ENCODE measurements around the gene TEKT3.

DNA sequence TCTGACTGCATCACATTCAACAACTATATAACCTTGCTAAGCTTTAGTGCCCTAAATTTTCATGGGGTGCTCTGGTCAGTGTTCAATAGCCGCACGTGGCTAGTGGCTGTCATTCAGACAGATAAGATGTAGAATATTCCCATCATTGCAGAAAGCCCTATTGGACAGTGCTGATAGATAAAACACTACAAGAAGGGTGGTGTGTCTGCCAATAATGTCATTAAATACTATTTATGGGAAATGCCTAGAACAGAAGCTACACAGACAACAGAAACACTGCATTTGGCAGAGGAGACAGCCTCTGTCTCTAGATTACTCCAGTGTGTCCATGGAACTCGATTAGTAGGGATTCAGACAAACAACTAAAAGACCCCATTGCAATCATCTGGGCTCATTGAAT, 47.8 kb downstream of the TEKT3 start:
- TF ChIP-seq, protein P1, sequence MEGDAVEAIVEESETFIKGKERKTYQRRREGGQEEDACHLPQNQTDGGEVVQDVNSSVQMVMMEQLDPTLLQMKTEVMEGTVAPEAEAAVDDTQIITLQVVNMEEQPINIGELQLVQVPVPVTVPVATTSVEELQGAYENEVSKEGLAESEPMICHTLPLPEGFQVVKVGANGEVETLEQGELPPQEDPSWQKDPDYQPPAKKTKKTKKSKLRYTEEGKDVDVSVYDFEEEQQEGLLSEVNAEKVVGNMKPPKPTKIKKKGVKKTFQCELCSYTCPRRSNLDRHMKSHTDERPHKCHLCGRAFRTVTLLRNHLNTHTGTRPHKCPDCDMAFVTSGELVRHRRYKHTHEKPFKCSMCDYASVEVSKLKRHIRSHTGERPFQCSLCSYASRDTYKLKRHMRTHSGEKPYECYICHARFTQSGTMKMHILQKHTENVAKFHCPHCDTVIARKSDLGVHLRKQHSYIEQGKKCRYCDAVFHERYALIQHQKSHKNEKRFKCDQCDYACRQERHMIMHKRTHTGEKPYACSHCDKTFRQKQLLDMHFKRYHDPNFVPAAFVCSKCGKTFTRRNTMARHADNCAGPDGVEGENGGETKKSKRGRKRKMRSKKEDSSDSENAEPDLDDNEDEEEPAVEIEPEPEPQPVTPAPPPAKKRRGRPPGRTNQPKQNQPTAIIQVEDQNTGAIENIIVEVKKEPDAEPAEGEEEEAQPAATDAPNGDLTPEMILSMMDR (IDR thresholded peaks at IDR 0.05): no peak
- no peak for TF ChIP-seq POLR2A (IDR thresholded peaks at IDR 0.05)
